Sigmoid colon (tissue), 7 donors: Measurements from ENCODE around the gene SDR9C7. TPM values are rescaled to one million over a fixed set of nuclear protein-coding genes. Genes with fewer than 3 reads are reported as not detected.
"Not testable (repeated sequence)": the region's sequence is repeated elsewhere in the genome, so short reads cannot be mapped to it uniquely, and the experiment has no call there.

ENCODE experiments used
- DNase-seq: peaks from one replicate; pipeline ENCODE4 v3.0.0-alpha.2; 2019
- H3K27ac ChIP-seq, 4 donors: fragments of 200-600 bp; sonication (generic); one replicate each; pipeline ENCODE4 v1.5.1; 2016 to 2019; ENCODE audit warnings: mild to moderate bottlenecking in 1 of 4
- H3K27me3 ChIP-seq, 3 donors: fragments of 200-600 bp; sonication (generic); one replicate each; pipeline ENCODE4 v1.5.1; 2019; ENCODE audit warnings: mild to moderate bottlenecking in 1 of 3
- H3K36me3 ChIP-seq, 4 donors: fragments of 200-600 bp; sonication (generic); one replicate each; pipeline ENCODE4 v1.5.1; 2016 to 2019
- H3K4me1 ChIP-seq, 4 donors: fragments of 200-600 bp; sonication (generic); one replicate each; pipeline ENCODE4 v1.5.1; 2017 to 2019
- H3K4me3 ChIP-seq, 4 donors: fragments of 200-600 bp; sonication (generic); one replicate each; pipeline ENCODE4 v1.5.1; 2017 to 2019; ENCODE audit warnings: mild to moderate bottlenecking in 2 of 4, moderate library complexity in 1 of 4
- H3K9me3 ChIP-seq, 4 donors: fragments of 200-600 bp in 3 of 4; sonication (generic) in 3 of 4; one replicate each; pipeline versions ENCODE4 v1.5.1 to v1.6.1; 2013 to 2019
- EP300 ChIP-seq, 4 donors: sonication (generic); formaldehyde crosslinking; IDR thresholded peaks; one replicate each; pipeline ENCODE4 v1.6.1; 2017; ENCODE audit warnings: antibody characterized with exemption in 4 of 4
- POLR2A ChIP-seq, 2 donors: fragments of 450-650 bp; IDR thresholded peaks; one replicate each; pipeline ENCODE4 v1.6.1; 2016; ENCODE audit warnings: antibody characterized with exemption in 2 of 2, mild to moderate bottlenecking in 2 of 2, moderate library complexity in 2 of 2
- POLR2AphosphoS5 ChIP-seq, 4 donors: sonication (generic); formaldehyde crosslinking; IDR thresholded peaks; one replicate each; pipeline ENCODE4 v1.6.1; 2017; ENCODE audit warnings: antibody characterized with exemption in 4 of 4
- WGBS, 2 donors: extraction: QIAGEN DNeasy Blood & Tissue Kit; methylation state at CpG; one replicate each; pipeline ENCODE4 v1.1.7; 2013; 5-methylcytosine and 5-hydroxymethylcytosine counted together
- intact Hi-C: fragments of 100-400 bp; cut with DNase I; formaldehyde crosslinking; loops from one replicate; pipeline ENCODE4 v1.15.1; 2023
- polyA plus RNA-seq, 3 donors: library from polyadenylated mRNA; stranded (reverse); fragments of 200-250 nt; gene quantifications; one replicate each; pipeline ENCODE4 v1.2.3, GENCODE V29; 2013
- total RNA-seq, 4 donors: library from RNA; depleted of rRNA; stranded (reverse); fragments of >200 nt; gene quantifications; one replicate each; pipeline ENCODE4 v1.1.0, GENCODE V29; 2016
- TF ChIP-seq, protein P1 (sequence below), 4 experiments: fragments of 450-650 bp in 3 of 4; fragments of 200-600 bp in 1 of 4; IDR thresholded peaks; one replicate each; pipeline ENCODE4 v1.5.1; 2016 to 2019; ENCODE audit warnings: antibody characterized with exemption in 4 of 4, mild to moderate bottlenecking in 3 of 4, moderate library complexity in 2 of 4
- donor health status: healthy with polysubstance abuse.
- donor health status: Bipolar disorder and iron deficiency.
- donor health status: healthy.

Gene SDR9C7
- total and polyA plus RNA-seq, 7 donors, result 0.03 to 0.55 TPM; not detected in 5

DNA sequence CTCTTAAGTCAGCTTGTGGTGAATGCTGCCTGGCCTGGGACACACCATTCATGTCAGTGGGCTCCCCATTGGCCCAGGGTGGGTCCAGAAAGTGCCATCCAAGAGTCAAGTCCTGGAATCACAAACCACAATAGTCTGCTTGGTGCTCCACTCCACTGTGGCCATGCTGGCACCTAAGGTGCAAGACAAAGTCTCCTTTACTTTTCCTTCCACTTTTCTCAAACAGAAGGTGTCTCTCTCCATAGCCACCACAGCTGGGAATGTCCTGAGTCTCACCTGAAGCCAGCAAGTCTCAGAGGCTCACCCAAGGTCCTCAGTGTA, 14.2 kb upstream of the SDR9C7 start:
- H3K27ac ChIP-seq, result no peak overlapping the region
- no peaks in the 10 kb centered on the region for H3K27me3 ChIP-seq
- H3K9me3 ChIP-seq, result no peaks in the 10 kb centered on the region
- DNase-seq, result no peak
- no peak overlapping the region for H3K4me3 ChIP-seq
- TF ChIP-seq EP300 (IDR thresholded peaks at IDR 0.05), result no peak
- no peak for TF ChIP-seq POLR2A (IDR thresholded peaks at IDR 0.05)
- TF ChIP-seq POLR2AphosphoS5 (IDR thresholded peaks at IDR 0.05), result no peak
- TF ChIP-seq, protein P1, sequence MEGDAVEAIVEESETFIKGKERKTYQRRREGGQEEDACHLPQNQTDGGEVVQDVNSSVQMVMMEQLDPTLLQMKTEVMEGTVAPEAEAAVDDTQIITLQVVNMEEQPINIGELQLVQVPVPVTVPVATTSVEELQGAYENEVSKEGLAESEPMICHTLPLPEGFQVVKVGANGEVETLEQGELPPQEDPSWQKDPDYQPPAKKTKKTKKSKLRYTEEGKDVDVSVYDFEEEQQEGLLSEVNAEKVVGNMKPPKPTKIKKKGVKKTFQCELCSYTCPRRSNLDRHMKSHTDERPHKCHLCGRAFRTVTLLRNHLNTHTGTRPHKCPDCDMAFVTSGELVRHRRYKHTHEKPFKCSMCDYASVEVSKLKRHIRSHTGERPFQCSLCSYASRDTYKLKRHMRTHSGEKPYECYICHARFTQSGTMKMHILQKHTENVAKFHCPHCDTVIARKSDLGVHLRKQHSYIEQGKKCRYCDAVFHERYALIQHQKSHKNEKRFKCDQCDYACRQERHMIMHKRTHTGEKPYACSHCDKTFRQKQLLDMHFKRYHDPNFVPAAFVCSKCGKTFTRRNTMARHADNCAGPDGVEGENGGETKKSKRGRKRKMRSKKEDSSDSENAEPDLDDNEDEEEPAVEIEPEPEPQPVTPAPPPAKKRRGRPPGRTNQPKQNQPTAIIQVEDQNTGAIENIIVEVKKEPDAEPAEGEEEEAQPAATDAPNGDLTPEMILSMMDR (IDR thresholded peaks at IDR 0.05), result no peak
- no peaks in the 10 kb centered on the region for H3K4me1 ChIP-seq
- intact Hi-C loops, result no loop called here
- no peaks in the 10 kb centered on the region for H3K36me3 ChIP-seq

GRCh38 chr12:56947633-56948456, 13.6 kb upstream of the SDR9C7 start:
- H3K9me3 ChIP-seq, result no peaks in the 10 kb centered on the region
- no peaks in the 10 kb centered on the region for H3K27me3 ChIP-seq
- DNase-seq, result no peak
- H3K4me3 ChIP-seq, result no peak overlapping the region
- TF ChIP-seq EP300 (IDR thresholded peaks at IDR 0.05) (no peak), POLR2A (IDR thresholded peaks at IDR 0.05) (no peak), POLR2AphosphoS5 (IDR thresholded peaks at IDR 0.05) (no peak)
- TF ChIP-seq, protein P1 (IDR thresholded peaks at IDR 0.05), result no peak
- H3K36me3 ChIP-seq, result no peaks in the 10 kb centered on the region
- intact Hi-C loops, result no loop called here
- H3K4me1 ChIP-seq, result no peaks in the 10 kb centered on the region
- 89 to 91% methylated on average over 6 of the region's 6 CpGs for WGBS, 2 donors
- H3K27ac ChIP-seq, result no peak overlapping the region

DNA sequence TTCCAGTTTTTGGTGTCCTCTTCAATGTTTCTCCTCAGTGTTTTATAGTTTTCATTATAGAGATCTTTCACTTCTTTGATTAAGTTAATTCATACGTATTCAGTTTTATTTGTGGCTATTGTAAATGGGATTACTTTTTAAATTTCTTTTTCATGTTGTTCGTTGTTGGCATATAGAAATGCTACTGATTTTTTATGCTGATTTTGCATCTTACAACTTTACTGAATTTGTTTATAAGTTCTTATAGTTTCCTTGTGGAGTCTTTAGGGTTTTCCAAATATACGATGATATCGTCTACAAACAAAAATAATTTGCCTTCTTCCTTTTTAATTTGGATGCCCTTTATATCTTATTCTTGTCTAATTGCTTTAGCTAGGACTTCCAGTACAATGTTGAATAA, 9.7 kb upstream of the SDR9C7 start:
- no peak for DNase-seq
- no peaks in the 10 kb centered on the region for H3K36me3 ChIP-seq
- intact Hi-C loops, result no loop called here
- peaks cover 2 to 15% (median 12%) of the 10 kb centered on the region in 4 donors for H3K4me1 ChIP-seq
- H3K27me3 ChIP-seq, result no peaks in the 10 kb centered on the region
- no peak overlapping the region for H3K4me3 ChIP-seq
- H3K9me3 ChIP-seq, result no peaks in the 10 kb centered on the region
- H3K27ac ChIP-seq, result no peak overlapping the region
- 92 to 94% methylated on average over 4 of the region's 4 CpGs for WGBS, 2 donors
- TF ChIP-seq EP300 (IDR thresholded peaks at IDR 0.05) (no peak), POLR2AphosphoS5 (IDR thresholded peaks at IDR 0.05) (no peak), POLR2A (IDR thresholded peaks at IDR 0.05) (no peak)
- TF ChIP-seq, protein P1 (IDR thresholded peaks at IDR 0.05), result no peak

DNA sequence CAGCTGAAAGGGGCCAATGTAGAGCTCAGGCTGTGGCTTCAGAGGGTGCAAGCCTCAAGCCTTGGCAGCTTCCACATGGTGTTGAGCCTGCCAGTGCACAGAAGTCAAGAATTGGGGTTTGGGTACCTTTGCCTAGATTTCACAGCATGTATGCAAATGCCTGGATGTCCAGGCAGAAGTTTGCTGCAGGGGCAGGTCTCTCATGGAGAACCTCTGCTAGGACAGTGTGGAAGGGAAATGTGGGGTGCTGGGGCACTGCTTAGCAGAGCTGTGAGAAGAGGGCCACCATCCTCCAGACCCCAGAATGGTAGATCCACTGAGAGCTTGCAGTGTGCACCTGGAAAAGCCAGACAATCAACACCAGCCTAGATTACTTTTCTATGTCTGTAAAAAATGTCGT, 9.2 kb upstream of the SDR9C7 start:
- H3K27ac ChIP-seq, H3K4me3 ChIP-seq, H3K36me3 ChIP-seq, H3K27me3 ChIP-seq, H3K9me3 ChIP-seq, intact Hi-C loops, DNase-seq: not testable (repeated sequence)
- H3K4me1 ChIP-seq, result peaks cover 2 to 15% (median 12%) of the 10 kb centered on the region in 4 donors
- WGBS, 2 donors, result 76 to 84% methylated on average over 1 of the region's 1 CpG

DNA sequence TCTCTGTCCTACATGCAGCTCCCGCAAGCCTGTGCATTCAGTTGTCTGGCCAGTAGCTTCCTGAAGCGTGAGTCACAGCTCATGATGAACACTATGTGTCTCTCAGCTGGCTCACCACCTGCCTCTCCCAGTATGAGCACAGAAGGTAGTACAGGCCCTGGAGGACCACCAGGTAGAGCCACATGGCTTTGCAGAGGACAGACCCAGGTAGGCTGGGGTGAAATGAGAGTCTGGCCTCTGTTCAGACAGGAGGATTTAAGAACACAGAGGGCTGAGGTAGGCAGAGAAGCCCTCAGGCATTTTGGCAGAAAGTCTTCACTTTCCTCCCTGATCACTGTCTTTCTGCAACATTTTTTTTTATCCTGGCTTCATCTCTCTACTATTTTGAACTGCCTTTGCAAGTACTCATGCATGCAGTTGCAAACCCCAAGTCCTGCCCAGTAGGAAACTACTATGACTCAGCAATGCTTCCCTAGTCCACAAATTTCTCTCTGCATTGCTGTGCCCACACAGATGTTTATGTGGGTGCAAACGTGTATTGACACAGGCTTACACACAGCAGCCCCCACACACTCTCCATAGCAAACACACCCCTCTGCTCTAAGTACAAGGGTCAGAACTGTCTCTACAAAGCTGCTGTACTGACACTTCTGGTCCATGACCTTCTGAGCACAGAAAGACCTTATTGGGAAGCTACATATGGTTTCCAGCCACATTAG, 7.2 kb upstream of the SDR9C7 start:
- peak overlapping the region in 3 of 4 donors; percentile 61 to 83 (median 69) for H3K27ac ChIP-seq
- no peaks in the 10 kb centered on the region for H3K36me3 ChIP-seq
- no peaks in the 10 kb centered on the region for H3K9me3 ChIP-seq
- no peak overlapping the region for H3K4me3 ChIP-seq
- intact Hi-C loops, result no loop called here
- no peak for DNase-seq
- TF ChIP-seq, protein P1 (IDR thresholded peaks at IDR 0.05), result no peak
- TF ChIP-seq POLR2AphosphoS5 (IDR thresholded peaks at IDR 0.05) (no peak), POLR2A (IDR thresholded peaks at IDR 0.05) (no peak), EP300 (IDR thresholded peaks at IDR 0.05) (no peak)
- 38 to 48% methylated on average over 3 of the region's 3 CpGs for WGBS, 2 donors
- no peaks in the 10 kb centered on the region for H3K27me3 ChIP-seq
- H3K4me1 ChIP-seq, result peaks cover 2 to 15% (median 12%) of the 10 kb centered on the region in 4 donors

DNA sequence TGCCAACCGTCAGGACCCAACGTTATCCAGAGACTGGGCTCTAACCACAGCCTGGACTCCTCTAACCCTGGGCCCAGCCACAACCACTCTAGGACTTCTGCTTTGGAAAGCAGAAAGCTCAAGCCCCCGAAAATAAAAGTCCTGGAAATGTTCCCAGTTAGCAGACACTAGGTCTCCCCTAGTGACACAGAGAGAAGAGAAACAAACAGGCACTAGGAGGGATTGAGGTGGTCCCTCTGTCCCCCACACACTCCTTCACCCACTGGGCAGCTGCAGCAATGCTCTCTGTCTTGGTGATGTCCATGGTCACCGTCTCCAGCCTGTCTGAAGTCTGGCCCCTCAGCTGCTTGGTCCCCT, 6.7 kb upstream of the SDR9C7 start:
- H3K9me3 ChIP-seq, H3K27me3 ChIP-seq, H3K4me3 ChIP-seq, DNase-seq, intact Hi-C loops, H3K36me3 ChIP-seq: not testable (repeated sequence)
- Histone ChIP-seq H3K4me1 (peaks cover 2 to 15% (median 12%) of the 10 kb centered on the region in 4 donors), H3K27ac (peak overlapping the region in 1 of 4 donors; percentile 83)
- 21 to 29% methylated on average over 1 of the region's 4 CpGs for WGBS, 2 donors
